IMR-90 (cell line): Measurements from ENCODE around the gene DHRS3. TPM values are rescaled to one million over a fixed set of nuclear protein-coding genes. Genes with fewer than 3 reads are reported as not detected.

Experiments
- ATAC-seq: fragments of 200-7000 bp; cut with Tn5 transposase; 2 replicates; pipeline ENCODE4 v1.9.1; 2020; ENCODE audit warnings: low read depth, mild to moderate bottlenecking, moderate library complexity
- BruUV-seq: library from RNA; stranded (reverse); fragments of 400-500 nt; replicated peaks from 2 replicates; lab custom pipeline; 2021; lab: Mats Ljungman, UMichigan
- CTCF ChIA-PET: fragments of 300-600 bp; formaldehyde crosslinking; extraction: SDS; loops from one replicate; lab custom pipeline; 2021; ENCODE audit warnings: antibody characterized with exemption; lab: Yijun Ruan, JAX
- POLR2A ChIA-PET: fragments of 300-600 bp; sonication (Branson Sonifier 250); formaldehyde crosslinking; loops from one replicate; lab custom pipeline; 2022; ENCODE audit warnings: antibody characterized with exemption; ENCODE audit not compliant: unreplicated experiment; lab: Charles Lee
- DNase-seq: peaks from one replicate; pipeline ENCODE4 v3.0.0; 2013
- H2AFZ ChIP-seq: replicated peaks from 2 replicates; pipeline ENCODE3; 2013; ENCODE audit warnings: low read length, mild to moderate bottlenecking; ENCODE audit not compliant: poor library complexity
- H2AK5ac ChIP-seq: 2 replicates; pipeline ENCODE4 v1.6.1; 2013; ENCODE audit warnings: low read depth, low read length, inconsistent platforms
- H2AK9ac ChIP-seq: replicated peaks from 2 replicates; pipeline ENCODE3; 2013; ENCODE audit warnings: mild to moderate bottlenecking, low read depth, low read length, moderate library complexity; ENCODE audit not compliant: poor library complexity
- H2BK120ac ChIP-seq: 2 replicates; pipeline ENCODE4 v1.6.1; 2013; ENCODE audit warnings: low read depth, low read length, inconsistent platforms
- H2BK15ac ChIP-seq: 3 replicates; pipeline ENCODE4 v1.6.1; 2013; ENCODE audit warnings: low read depth, low read length, inconsistent platforms
- H2BK20ac ChIP-seq: 2 replicates; pipeline ENCODE4 v1.6.1; 2013; ENCODE audit warnings: low read depth, mild to moderate bottlenecking, inconsistent platforms, low read length, moderate library complexity
- H2BK5ac ChIP-seq: 2 replicates; pipeline ENCODE4 v1.6.1; 2013; ENCODE audit warnings: mild to moderate bottlenecking, low read depth, low read length, inconsistent platforms; ENCODE audit not compliant: poor library complexity, severe bottlenecking
- H3K14ac ChIP-seq: replicated peaks from 2 replicates; pipeline ENCODE4 v1.6.1; 2013; ENCODE audit warnings: low read depth, low read length, inconsistent platforms
- H3K18ac ChIP-seq: 2 replicates; pipeline ENCODE4 v1.6.1; 2013; ENCODE audit warnings: low read depth, low read length, control low read depth
- H3K23ac ChIP-seq: 2 replicates; pipeline ENCODE4 v1.6.1; 2013; ENCODE audit warnings: low read depth, low read length, inconsistent platforms
- H3K27ac ChIP-seq: 2 replicates; pipeline ENCODE4 v1.5.1; 2013; ENCODE audit warnings: mild to moderate bottlenecking, control low read depth, low read length; ENCODE audit not compliant: insufficient read depth
- H3K27me3 ChIP-seq: 2 replicates; pipeline ENCODE4 v1.6.1; 2013; ENCODE audit warnings: low read length; ENCODE audit not compliant: control insufficient read depth, insufficient read depth
- H3K36me3 ChIP-seq: 2 replicates; pipeline ENCODE4 v1.6.1; 2013; ENCODE audit warnings: low read length, mixed read lengths; ENCODE audit not compliant: control insufficient read depth, insufficient read depth
- H3K4ac ChIP-seq: 2 replicates; pipeline ENCODE4 v1.6.1; 2013; ENCODE audit warnings: low read depth, low read length, inconsistent platforms
- H3K4me1 ChIP-seq: 2 replicates; pipeline ENCODE4 v1.6.1; 2013; ENCODE audit warnings: low read length, mixed read lengths; ENCODE audit not compliant: control insufficient read depth, insufficient read depth
- H3K4me2 ChIP-seq: 2 replicates; pipeline ENCODE4 v1.6.1; 2013; ENCODE audit warnings: low read depth, mild to moderate bottlenecking, control low read depth, low read length, moderate library complexity
- H3K4me3 ChIP-seq: 2 replicates; pipeline ENCODE4 v1.5.1; 2013; ENCODE audit warnings: low read depth, mild to moderate bottlenecking, control low read depth, low read length, moderate library complexity; ENCODE audit not compliant: insufficient read depth
- H3K56ac ChIP-seq: 2 replicates; pipeline ENCODE4 v1.6.1; 2013; ENCODE audit warnings: low read length, inconsistent platforms; ENCODE audit not compliant: insufficient read depth; ENCODE audit errors: extremely low read depth
- H3K79me1 ChIP-seq, 2 experiments: 2 replicates each; pipeline ENCODE4 v1.6.1; 2013; ENCODE audit warnings: low read length in 2 of 2, inconsistent platforms in 1 of 2, low read depth in 1 of 2
- H3K9ac ChIP-seq: 2 replicates; pipeline ENCODE4 v1.6.1; 2013; ENCODE audit warnings: low read depth, low read length, control low read depth
- H3K9me1 ChIP-seq: 2 replicates; pipeline ENCODE4 v1.6.1; 2013; ENCODE audit warnings: low read length, inconsistent platforms; ENCODE audit not compliant: insufficient read depth
- H3K9me3 ChIP-seq: 2 replicates; pipeline ENCODE4 v1.6.1; 2013; ENCODE audit warnings: low read length; ENCODE audit not compliant: control insufficient read depth, insufficient read depth
- H4K20me1 ChIP-seq: 2 replicates; pipeline ENCODE4 v1.6.1; 2013; ENCODE audit warnings: low read length, inconsistent platforms; ENCODE audit not compliant: insufficient read depth
- H4K5ac ChIP-seq: 2 replicates; pipeline ENCODE4 v1.6.1; 2013; ENCODE audit warnings: mild to moderate bottlenecking, low read depth, low read length, control low read depth
- H4K8ac ChIP-seq, 2 experiments: 2 replicates each; pipeline ENCODE4 v1.6.1; 2013; ENCODE audit warnings: low read depth in 2 of 2, low read length in 2 of 2, control low read depth in 1 of 2, inconsistent platforms in 1 of 2
- H4K91ac ChIP-seq: 2 replicates; pipeline ENCODE4 v1.6.1; 2013; ENCODE audit warnings: low read depth, low read length, inconsistent platforms; ENCODE audit not compliant: insufficient read depth
- CTCF ChIP-seq: conservative IDR thresholded peaks from 2 replicates; pipeline ENCODE4 v1.5.1; 2012; ENCODE audit warnings: mild to moderate bottlenecking, low read depth, low read length, improper control_type of control experiment
- FOS ChIP-seq: fragments of 150-350 bp; IDR thresholded peaks from 2 replicates; pipeline ENCODE4 v1.6.1; 2016; ENCODE audit warnings: low read depth, low read length
- MAFK ChIP-seq: IDR thresholded peaks from 2 replicates; pipeline ENCODE4 v1.6.1; 2012; ENCODE audit warnings: low read depth, low read length, improper control_type of control experiment
- RAD21 ChIP-seq: IDR thresholded peaks from 2 replicates; pipeline ENCODE4 v1.6.1; 2012; ENCODE audit warnings: low read length, improper control_type of control experiment
- RFX5 ChIP-seq: IDR thresholded peaks from 2 replicates; pipeline ENCODE4 v1.8.0; 2012; ENCODE audit warnings: low read depth, mild to moderate bottlenecking, low read length, moderate library complexity
- WGBS, 2 experiments: methylation state at CpG; one replicate each; pipeline versions ENCODE4 v1.1.5 to v1.1.7; 2013; ENCODE audit warnings: missing lambda C conversion rate in 2 of 2; ENCODE audit not compliant: insufficient read length in 1 of 2; ENCODE audit errors: extremely low coverage in 2 of 2; 5-methylcytosine and 5-hydroxymethylcytosine counted together
- dilution Hi-C: fragments of 300-500 bp; cut with HindIII; formaldehyde crosslinking; loops from one replicate; pipeline ENCODE4 v1.14.3; 2018; ENCODE audit warnings: low sequenced_read_pairs; ENCODE audit not compliant: unreplicated experiment
- in situ Hi-C: fragments of 300-500 bp; cut with MboI; formaldehyde crosslinking; loops from 3 replicates; pipeline ENCODE4 v1.14.3; 2019; ENCODE audit warnings: low sequenced_read_pairs, inconsistent platforms, mixed read lengths
- intact Hi-C: fragments of 100-400 bp; cut with micrococcal nuclease; formaldehyde crosslinking; loops from 2 replicates; pipeline ENCODE4 v1.10.0; 2022
- polyA plus RNA-seq, 3 experiments: library from polyadenylated mRNA; depleted of rRNA; stranded (reverse); fragments of >200 nt; gene quantifications; 2 replicates each; pipeline ENCODE4 v1.2.3, GENCODE V29; 2012; ENCODE audit warnings: low replicate concordance in 1 of 3
- total RNA-seq: library from RNA; depleted of rRNA; stranded (reverse); fragments of >200 nt; gene quantifications from 2 replicates; pipeline ENCODE4 v1.2.3, GENCODE V29; 2012

The DHRS3 gene
- total and polyA plus RNA-seq, 2 of the 4 experiments (the other 2 are of a cell fraction), result 11.2 to 14.5 TPM

GRCh38 chr1:12594490-12594889 lies 23.5 kb downstream of the DHRS3 start:
- ATAC-seq (no peak), DNase-seq (no peak)
- Histone ChIP-seq H3K36me3 (no peaks in the 10 kb centered on the region; the same call in 1 of the 2 replicates), H3K23ac (peak overlapping the region; percentile 5), H3K79me1 (peaks cover 4 to 6% of the 10 kb centered on the region in 2 experiments; a peak in 2 of 4 replicates), H3K4ac (peak overlapping the region; percentile 87), H3K4me2 (no peak overlapping the region), H3K9me3 (no peaks in the 10 kb centered on the region), H3K14ac (no peak overlapping the region), H2AK9ac (peak overlapping the region; percentile 60), H3K56ac (0 out of 2 replicates have a peak overlapping the region, but pooled peaks have one; percentile 14), H4K20me1 (no peaks in the 10 kb centered on the region; the same call in 1 of the 2 replicates), H3K27ac (peak overlapping the region; percentile 62; the same call in 1 of the 2 replicates), H3K4me3 (no peak overlapping the region), H2AK5ac (peak overlapping the region; percentile 79), H2BK20ac (peak overlapping the region; percentile 30), H3K9me1 (peaks cover 3% of the 10 kb centered on the region; the same call in 1 of the 2 replicates), H2BK15ac (peak overlapping the region; percentile 0; the same call in 1 of the 3 replicates), H2BK120ac (peak overlapping the region; percentile 53), H3K18ac (peak overlapping the region; percentile 68), H4K5ac (peak overlapping the region; percentile 26), H2BK5ac (peak overlapping the region; percentile 12), H3K4me1 (peaks cover 24% of the 10 kb centered on the region), H4K91ac (peak overlapping the region; percentile 86), H2AFZ (no peak overlapping the region), H3K27me3 (no peaks in the 10 kb centered on the region), H4K8ac (peak overlapping the region; percentile 62 to 72; a peak in 3 of 4 replicates), H3K9ac (peak overlapping the region; percentile 64)
- CTCF ChIA-PET, result interaction anchor here (1.4 to 2.9 kb wide), 2 partner anchors 24 to 187 kb away, joined by 4 to 6 read pairs; partner anchors contain the start of gene DHRS3
- intact Hi-C loops, result no loop called here
- TF ChIP-seq MAFK, result no peak
- no peak for TF ChIP-seq RFX5
- TF ChIP-seq RAD21, result peak; percentile 29; the same call in 1 of the 2 replicates
- TF ChIP-seq FOS, result no peak
- TF ChIP-seq CTCF, result 0 out of 2 replicates have a peak, but pooled peaks have one; percentile 8
- POLR2A ChIA-PET, result interaction anchor here (0.6 kb wide), 1 partner anchor 192 kb away, joined by 4 read pairs; no protein-coding TSS in a partner anchor
- dilution Hi-C loops, result no loop called here
- 87% methylated on average over 3 of the region's 6 CpGs; no CpG with 5 or more reads in 1 of the 2 experiments for WGBS, 2 experiments
- in situ Hi-C loops, result no loop called here
- BruUV-seq, result no TSS peak
